Omental fat pad (tissue), 4 donors: ENCODE measurements around the gene CLPSL1. TPM values are rescaled to one million over a fixed set of nuclear protein-coding genes. Genes with fewer than 3 reads are reported as not detected.

Experiments
- ATAC-seq: fragments of 150-250 bp; one replicate; pipeline ENCODE4 v1.9.1; 2016; ENCODE audit warnings: mild to moderate bottlenecking, moderate library complexity; ENCODE audit not compliant: low FRiP score
- DNase-seq: peaks from one replicate; pipeline ENCODE4 v3.0.0-alpha.2; 2019; ENCODE audit warnings: low spot score
- CTCF ChIP-seq, 3 donors: fragments of 450-650 bp; IDR thresholded peaks; one replicate each; pipeline ENCODE4 v1.5.1; 2016 to 2017; ENCODE audit warnings: antibody characterized with exemption in 3 of 3, mild to moderate bottlenecking in 3 of 3, moderate library complexity in 2 of 3
- total RNA-seq, 4 donors: library from RNA; depleted of rRNA; stranded (reverse); fragments of >200 nt; gene quantifications; one replicate each; pipeline ENCODE4 v1.1.0, GENCODE V29; 2016

Gene CLPSL1
- total RNA-seq, 4 donors from 2014 or later: not detected

GRCh38 chr6:35747877-35748276 lies 32.9 kb upstream of the CLPSL1 start:
- no peak for DNase-seq
- no peak for ATAC-seq
- no peak for TF ChIP-seq CTCF (IDR thresholded peaks at IDR 0.05)

- ATAC-seq: no peak
- no peak for DNase-seq
- TF ChIP-seq CTCF (IDR thresholded peaks at IDR 0.05): no peak
These were observed 30.3 kb upstream of the CLPSL1 start for GRCh38 chr6:35750557-35750956.

- ATAC-seq (no peak), DNase-seq (no peak)
- no peak for TF ChIP-seq CTCF (IDR thresholded peaks at IDR 0.05)
These were observed 29.2 kb upstream of the CLPSL1 start for GRCh38 chr6:35751594-35751993.

- DNase-seq (no peak), ATAC-seq (no peak)
- no peak for TF ChIP-seq CTCF (IDR thresholded peaks at IDR 0.05)
These were observed 28.5 kb upstream of the CLPSL1 start for GRCh38 chr6:35752330-35752729.

- no peak for TF ChIP-seq CTCF (IDR thresholded peaks at IDR 0.05)
- DNase-seq (no peak), ATAC-seq (no peak)
These were observed 26.2 kb upstream of the CLPSL1 start for GRCh38 chr6:35754452-35755277.

- no peak for DNase-seq
- TF ChIP-seq CTCF (IDR thresholded peaks at IDR 0.05): no peak
- no peak for ATAC-seq
These were observed 25.4 kb upstream of the CLPSL1 start for GRCh38 chr6:35755278-35755924.
